NCI-H510A treated with DMSO at 0.1 percent for 48 hours (cell line): ENCODE results near the gene BRIP1.
"Not testable (repeated sequence)": the region's sequence is repeated elsewhere in the genome, so short reads cannot be mapped to it uniquely, and the experiment has no call there.

Experiments
- DNase-seq: peaks from one replicate; lab custom pipeline; 2025; lab: John Stamatoyannopoulos, UW

Gene BRIP1

GRCh38 chr17:61862975-61863800 is at the start of gene BRIP1:
BRIP1 (minus strand) TSS chr17:61863528; CDS start chr17:61861539, 1,989 bp downstream.
- peak; percentile 95 for DNase-seq

DNA sequence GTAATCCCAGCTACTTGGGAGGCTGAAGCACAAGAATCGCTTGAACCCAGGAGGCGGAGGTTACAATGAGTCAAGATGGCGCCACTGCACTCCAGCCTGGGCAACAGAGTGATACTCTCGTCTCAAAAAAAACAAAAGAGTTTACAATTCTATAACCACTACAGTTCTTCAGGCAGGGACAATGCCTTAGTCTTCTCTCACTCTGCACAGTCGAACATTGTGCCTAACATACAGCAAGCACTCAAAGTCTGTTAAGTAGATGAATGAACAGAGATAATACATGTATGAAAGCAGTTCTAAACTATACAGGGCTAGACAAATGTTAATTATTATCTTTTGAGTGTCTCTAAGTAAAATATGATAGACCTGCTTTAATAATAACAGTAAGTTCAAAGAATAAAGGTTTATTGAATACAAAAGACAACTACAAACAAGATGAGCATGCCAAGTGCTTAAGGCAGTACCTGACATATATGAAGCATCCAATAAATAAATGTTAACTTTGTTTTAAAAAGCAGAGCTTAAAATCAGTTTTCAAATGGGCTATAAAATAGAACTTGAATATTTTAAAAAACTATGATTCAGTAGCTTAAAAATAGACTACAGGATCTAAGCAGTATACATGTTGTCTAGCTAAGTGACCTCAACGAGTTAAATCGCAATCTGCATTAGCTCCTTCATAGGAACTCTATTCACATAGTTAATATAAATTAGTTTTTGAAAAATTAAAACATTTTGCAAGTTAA is 45.1 kb upstream of the BRIP1 start:
- DNase-seq: no peak

GRCh38 chr17:61907361-61907760 is 44.0 kb upstream of the BRIP1 start:
- no peak for DNase-seq

- no peak for DNase-seq
These were observed 40.9 kb upstream of the BRIP1 start for GRCh38 chr17:61904094-61904710.

DNA sequence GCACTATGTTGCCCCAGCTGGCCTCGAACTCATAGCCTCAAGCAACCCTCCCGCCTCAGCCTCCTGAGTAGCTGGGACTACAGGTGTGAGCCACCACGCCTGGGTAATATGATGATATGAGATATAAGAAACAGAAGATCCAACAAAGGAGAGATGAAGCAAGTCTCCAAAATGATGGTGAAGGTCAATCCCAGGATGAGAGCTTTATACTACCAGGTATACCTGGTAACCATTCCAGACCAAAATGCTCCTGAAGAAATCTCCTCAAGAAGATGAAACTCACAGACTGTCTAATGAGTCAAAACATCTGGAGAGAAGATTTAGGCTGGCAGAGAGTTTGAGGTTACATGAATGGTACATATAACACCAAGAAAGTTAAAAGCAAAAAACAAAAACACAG is 39.9 kb upstream of the BRIP1 start:
- DNase-seq: no peak

DNA sequence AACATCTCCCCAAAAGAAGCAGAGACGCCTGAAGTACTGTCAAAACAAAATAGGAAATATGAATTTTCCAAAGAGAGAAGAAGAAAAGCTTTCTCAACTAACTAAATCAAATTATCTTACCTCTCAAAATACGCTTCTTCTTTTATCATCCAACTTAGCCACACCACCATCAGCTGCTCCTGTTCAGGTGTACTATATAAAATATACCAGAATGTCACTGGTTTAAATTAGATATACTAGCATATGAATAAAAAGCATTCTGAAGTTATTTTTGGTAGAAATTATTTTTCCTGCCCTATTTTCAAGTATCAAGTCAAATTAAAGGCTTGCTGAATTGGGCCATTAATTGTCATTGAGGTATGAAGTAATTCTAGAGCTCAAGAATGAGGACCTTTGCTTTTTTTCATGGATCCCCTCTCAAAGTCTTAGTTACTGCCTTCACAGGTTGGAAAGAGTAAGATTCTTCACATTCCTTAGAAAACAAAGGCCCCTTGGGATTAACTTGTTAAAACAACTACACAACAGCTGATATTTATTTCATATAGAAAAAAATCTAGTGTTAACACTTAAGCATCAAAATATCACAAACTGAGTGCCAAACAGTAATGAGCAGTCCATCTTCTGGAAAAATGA is 34.3 kb upstream of the BRIP1 start:
- DNase-seq: no peak

GRCh38 chr17:61895391-61895790 is 32.1 kb upstream of the BRIP1 start:
- no peak for DNase-seq

GRCh38 chr17:61894310-61894709 is 31.0 kb upstream of the BRIP1 start:
- DNase-seq: not testable (repeated sequence)

DNA sequence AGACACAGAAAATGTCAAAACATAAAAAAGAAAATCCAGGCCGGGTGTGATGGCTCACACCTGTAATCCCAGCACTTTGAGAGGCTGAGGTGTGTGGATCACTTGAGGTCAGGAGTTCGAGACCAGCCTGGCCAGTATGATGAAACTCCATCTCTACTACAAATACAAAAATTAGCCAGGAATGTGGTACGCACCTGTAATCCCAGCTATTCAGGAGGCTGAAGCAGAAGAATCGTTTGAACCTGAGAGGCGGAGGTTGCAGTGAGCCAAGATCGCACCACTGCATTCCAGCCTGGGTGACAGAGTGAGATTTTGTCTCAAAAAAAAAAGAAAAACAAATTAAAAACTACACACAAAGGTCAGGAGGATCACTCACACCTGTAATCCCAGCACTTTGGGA is 24.4 kb upstream of the BRIP1 start:
- DNase-seq: not testable (repeated sequence)

DNA sequence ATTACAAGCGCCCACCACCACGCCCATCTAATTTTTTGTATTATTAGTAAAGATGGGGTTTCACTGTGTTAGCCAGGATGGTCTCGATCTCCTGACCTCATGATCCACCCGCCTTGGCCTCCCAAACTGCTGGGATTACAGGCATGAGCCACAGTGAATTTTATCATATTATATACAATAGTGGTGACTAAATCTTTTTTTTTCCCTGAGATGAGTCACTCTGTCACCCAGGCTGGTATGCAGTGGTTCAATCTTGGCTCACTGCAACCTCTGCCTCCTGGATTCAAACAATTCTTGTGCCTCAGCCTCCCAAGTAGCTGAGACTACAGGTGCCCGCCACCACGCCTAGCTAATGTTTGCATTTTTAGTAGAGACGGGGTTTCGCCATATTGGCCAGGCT is 22.5 kb upstream of the BRIP1 start:
- DNase-seq: not testable (repeated sequence)

- DNase-seq: no peak
These were observed 21.5 kb upstream of the BRIP1 start for GRCh38 chr17:61884864-61885263.

- DNase-seq: no peak
These were observed 17.3 kb upstream of the BRIP1 start for GRCh38 chr17:61880589-61881102.

GRCh38 chr17:61878984-61879612 is 15.8 kb upstream of the BRIP1 start:
- no peak for DNase-seq

DNA sequence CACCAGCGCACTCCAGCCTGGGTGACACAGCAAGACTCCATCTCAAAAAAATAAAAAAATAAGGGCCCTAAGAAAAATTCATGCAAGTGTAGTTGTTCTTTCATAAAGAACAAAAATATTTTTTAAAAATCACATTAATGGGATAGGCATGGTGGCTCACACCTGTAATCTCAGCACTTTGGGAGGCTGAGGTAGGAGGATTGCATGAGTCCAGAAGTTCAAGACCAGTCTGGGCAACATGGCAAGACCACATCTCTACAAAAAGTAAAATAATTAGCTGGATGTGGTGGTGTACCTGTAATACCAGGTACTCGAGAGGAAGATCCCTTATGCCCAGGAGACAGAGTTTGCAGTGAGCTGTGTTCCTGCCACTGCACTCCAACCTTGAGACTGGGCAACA is 15.2 kb upstream of the BRIP1 start:
- no peak for DNase-seq

DNA sequence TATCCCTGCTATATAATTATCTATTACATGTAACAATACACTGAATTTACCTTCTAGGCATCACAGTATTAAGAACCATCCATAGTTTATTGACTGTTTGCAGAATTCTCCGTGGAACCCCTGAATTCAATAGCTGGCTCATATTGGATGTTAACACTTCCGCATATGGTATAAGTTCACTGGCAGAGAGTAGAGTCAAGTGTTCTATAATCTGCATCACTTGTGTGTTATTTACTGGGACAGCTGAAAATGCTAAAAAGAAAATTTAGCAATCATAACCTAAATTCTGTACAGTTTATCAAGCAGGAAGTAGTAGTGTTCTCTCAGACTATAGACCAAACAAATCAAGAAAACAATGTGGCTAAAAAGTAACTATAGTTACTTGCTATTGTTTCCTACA is 14.5 kb upstream of the BRIP1 start:
- DNase-seq: no peak

- no peak for DNase-seq
These were observed 12.5 kb upstream of the BRIP1 start for GRCh38 chr17:61875804-61876203.

DNA sequence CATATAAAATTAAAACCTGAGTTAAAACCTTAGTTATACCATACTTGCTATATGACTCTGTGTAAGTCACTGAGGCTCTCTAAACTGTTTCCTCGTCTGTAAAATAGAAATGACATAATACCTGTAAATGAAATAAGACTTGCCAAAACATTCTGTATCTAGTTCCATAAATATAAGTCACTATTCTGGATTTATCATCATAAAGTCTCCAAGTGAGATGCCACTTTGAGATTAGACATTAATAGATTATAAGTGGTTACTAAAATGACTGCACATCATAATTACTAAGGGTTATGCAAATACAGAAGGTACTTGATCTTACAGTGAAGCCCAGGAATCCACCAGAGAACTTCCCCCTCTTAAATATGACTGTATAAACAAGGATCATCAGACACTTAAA is 12.0 kb upstream of the BRIP1 start:
- no peak for DNase-seq

DNA sequence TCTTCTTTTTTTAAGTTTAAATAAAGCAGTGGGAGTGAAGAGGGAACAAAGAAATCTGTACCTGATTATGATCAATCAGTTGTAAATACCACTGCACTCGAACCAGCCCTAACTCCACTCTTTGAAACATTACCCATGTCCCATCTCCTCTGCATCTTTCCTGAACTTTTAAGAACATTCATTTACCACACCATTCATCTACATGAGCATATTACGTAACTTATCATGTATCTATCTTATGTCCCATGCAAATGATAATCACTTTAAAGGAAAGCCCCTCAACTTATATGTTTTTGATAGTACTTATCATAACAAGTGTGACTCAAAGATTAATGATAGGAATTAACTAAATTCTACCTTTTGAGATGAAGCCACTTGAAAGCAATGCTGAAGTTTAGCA is 10.7 kb upstream of the BRIP1 start:
- DNase-seq: no peak

DNA sequence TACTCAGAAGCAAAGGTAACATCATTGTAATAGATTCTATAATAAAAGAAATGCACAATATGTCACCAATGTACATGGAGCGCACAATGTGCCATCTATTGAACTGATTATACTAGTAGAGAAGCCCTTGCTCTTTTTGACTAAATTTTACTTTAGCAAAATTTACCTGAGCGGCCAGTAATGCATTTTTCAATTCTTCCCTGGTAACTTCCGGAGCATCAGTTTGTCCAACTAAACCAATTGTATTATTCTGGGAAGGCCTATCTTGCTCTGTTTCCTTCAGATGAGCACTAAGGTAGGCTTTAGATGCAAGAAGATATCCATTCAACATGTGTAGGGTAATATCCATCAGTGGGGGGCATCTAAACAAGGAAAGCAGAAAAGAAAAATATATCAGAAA is 8.8 kb upstream of the BRIP1 start:
- DNase-seq: no peak

- no peak for DNase-seq
These were observed 5.8 kb upstream of the BRIP1 start for GRCh38 chr17:61869138-61869537.

- DNase-seq: no peak
These were observed 4.7 kb upstream of the BRIP1 start for GRCh38 chr17:61868074-61868473.

DNA sequence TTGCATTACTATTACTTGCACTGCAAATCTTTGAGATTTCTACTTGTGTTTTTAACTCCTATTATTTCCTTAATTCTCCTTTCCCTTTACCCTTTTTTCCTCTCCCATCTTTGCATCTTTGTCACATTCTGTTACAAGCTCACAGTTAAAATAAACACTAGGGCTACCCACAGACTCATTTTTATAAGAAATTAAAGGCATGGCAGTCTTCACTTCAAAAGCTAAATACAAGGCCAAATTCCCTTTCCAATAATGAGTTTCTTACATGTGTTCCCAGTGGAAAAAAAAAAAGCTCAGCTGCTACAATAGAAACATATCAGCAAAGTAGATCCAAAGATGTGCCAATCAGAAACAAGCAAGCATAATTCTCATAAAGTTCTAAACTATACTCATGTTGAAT is 3.7 kb upstream of the BRIP1 start:
- DNase-seq: no peak
